Cerebellar nuclear complex (tissue), 1 donor: ENCODE results near the gene TRAPPC2L.

Experiments
- DNase-seq, 2 experiments: peaks; one replicate each; lab custom pipeline; 2025; lab: John Stamatoyannopoulos, UW

Gene TRAPPC2L

DNA sequence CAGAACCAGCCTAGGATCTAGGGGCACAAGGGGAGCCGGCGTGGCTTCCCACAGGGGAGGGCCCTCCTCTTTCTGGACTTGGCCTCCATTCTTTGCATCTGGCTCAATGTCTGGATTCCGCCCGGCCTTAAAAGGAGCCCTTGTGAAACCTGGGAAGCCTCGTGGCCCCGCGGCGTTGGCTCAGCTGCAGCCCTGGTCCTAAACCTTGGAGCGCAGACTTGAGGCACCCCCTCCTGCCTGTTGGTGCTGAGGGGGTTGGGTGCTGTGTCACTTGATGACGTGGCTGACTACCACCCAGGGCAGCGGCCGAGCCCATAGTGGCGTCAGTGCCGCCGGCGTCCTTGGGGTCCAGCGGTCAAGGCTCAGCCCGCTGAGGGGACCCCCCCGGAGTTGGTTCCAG lies 4.4 kb downstream of the TRAPPC2L start:
- DNase-seq, result no peak

DNA sequence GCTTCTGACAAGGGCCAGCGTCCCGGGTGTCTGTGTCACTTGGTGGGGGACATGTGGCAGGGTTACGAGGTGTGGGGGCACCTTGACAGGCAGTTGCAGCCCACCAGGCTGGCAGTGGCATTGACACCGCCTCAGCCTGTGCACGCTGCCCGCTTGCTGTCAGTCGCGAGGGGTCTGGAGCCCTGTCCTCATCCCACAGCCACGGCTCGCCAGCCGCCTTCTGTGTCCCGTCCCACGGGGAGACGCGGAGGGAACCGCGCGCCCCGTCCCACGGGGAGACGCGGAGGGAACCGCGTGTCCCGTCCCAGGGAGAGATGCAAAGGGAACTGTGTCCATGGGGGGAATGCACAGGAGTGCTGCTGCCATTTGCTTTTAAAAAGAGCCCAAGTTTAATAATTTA lies 6.0 kb downstream of the TRAPPC2L start:
- no peak for DNase-seq

DNA sequence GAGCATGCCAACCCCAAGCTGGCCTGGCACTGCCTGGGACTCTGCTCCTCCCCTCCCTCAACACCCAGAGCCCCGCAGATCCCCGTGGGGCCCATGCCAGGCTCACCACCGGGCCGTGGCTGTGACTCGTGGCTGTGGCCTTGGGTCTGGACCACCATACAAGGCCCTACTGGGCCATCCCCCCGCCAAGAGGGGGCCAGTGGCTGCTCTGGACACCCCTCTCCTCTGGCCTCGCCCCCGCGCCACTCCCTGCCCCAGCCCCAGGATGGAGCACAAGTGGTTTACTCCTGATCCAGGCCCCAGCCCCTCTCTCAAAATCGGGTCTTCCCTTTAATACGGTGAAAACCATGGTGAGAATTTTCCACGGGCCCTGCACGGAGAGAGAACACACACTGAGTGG lies 6.5 kb downstream of the TRAPPC2L start:
- no peak for DNase-seq

DNA sequence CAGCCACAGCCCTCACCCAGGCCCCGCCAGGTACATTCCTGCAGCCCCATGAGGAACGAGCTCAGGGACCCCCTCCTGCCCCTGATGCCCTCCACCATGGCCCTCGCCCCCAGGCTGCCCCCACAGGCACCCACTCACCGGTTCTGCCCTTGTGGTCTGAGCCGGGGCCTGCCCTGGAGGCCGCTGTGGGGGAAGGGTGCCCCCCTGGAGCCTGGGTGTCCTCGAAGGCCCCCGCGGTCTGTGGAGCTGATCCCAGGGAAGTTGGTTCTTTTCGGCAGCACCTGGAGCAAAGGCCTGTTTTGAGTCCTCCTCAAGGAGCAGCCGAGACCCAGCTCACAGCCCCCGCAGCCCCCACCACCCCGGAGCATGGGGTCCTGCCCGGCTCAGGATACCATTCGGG lies 7.2 kb downstream of the TRAPPC2L start:
- DNase-seq, result no peak

DNA sequence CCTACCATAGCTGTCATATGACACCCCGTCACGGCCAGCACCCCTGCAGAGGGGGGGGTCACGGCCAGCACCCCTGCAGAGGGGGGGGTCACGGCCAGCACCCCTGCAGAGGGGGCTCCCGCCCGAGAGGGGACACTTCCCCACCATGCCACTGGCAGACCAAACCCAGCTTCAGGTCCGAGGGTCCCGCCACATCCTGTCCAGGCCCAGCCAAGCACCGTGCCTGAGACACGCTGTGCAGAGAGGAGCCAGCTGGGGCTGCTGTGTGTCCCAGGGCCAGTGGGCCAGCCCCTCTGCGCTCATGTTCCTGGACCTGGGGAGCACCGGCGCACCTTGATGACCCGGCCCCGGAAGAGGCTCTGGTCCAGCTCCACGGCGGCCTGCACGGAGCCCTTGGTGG lies 7.6 kb downstream of the TRAPPC2L start:
- DNase-seq, result no peak

DNA sequence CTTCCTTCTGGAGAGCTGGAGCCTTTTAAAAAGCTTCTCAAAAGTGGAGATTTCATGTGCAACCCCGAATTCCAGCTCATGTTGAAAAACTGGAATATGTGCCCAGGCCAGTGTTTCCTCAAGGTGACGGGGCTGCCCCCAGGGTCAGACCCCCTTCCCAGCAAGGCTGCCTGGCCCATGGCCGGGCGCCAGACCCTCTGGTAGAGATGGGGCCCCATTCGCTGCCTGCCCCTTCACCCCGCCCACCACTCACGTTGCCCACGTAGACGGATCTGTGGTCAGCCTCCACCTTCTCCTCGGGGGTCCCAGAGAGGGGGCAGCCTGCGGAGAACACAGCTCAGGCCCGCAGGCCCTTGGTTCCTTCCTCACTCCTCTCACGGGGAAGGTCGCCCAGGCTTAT lies 8.4 kb downstream of the TRAPPC2L start:
- no peak for DNase-seq

DNA sequence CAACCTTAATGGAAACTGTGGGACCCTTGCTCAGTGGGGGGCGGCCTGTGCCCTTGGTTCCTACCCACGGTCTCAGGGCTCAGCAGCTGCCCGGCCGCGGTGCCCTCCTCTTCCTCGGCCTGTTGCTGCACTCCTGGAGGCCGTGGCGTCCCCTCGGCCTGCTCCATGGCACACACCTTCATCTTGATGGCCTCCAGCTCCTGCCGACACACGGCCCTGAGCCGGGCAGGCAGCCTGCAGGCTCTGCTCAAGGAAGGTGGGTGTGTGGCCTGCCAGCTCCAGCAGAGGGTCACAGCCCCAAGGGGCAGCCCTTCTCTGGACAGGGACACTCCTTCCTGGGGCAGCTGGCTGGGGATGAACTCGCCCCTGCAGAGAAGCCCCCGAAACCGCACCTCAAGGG lies 8.8 kb downstream of the TRAPPC2L start:
- DNase-seq, result no peak

DNA sequence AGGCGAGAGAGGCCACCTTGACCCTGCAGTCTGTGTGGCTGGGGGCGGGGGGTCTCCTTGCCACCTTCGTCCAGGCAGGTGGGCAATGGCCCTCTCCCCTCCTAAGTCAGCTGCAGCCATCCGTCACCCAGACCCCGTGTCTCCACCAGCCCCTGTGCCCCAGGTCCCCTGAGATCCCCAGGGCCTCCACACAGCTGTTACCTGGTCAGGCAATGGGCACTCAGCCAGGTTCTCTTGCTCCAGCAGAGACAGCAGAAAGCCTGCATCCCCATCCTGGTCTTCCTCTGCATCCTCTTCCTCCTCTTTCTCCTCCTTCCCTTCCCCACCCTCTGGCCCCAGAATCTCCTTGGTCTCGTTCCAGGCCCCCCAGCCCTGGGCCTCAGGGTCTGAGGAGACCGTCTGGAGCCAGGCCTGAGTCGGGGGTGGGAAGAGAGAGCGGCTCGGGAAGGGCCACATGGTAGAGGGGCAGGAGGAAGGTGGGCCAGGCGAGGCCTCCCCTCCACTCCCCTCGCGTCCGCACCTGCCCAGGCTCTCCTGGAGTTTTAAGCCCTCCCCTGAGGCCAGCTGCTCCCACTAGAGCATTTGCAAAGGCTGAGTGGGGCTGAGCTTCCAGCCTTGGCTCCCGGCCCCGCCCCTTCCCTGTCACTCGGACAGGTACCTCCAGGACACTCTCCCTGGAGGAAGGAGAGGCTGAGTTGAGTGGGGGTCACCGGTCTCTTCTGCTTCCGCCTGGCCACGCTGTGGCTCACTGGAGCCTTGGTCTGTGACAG lies 9.4 kb downstream of the TRAPPC2L start, which contains the start of gene PABPN1L:
TSS of gene PABPN1L (minus strand) at position 510 of the 770 bp plus-strand sequence. CDS start at position 456, 54 bp downstream.
- no peak for DNase-seq

DNA sequence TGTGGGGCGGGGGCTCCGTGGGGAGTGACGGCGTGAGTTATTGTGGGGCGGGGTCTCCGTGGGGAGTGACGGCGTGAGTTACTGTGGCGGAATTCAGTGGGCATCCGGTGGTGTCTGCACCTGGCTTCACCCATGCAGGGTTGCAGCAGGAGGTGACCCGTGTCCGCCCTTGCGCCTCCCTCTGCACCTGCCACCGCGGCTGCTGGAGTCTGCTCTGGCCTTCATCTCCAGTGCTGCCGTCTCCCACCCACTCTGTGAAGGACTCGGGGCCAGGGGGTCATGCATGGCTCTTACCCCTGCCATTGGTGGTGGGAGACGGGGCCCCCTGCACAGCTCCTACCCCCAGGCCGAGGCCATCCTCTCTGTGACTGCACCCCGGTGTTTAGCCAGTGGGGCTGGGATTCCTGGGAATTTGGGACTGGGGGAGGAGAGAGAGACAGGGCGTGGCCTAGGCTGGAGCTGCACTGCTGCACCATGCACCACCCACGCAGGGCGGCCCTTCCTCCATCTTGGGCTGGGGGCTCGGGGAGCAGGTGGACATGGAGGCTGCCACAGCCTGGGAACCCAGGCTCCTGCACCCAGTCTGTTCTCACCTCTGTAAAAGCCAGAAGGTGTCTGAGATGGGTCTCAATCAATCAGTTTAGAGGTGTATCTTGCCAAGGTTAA lies 10.8 kb downstream of the TRAPPC2L start:
- DNase-seq, result no peak

DNA sequence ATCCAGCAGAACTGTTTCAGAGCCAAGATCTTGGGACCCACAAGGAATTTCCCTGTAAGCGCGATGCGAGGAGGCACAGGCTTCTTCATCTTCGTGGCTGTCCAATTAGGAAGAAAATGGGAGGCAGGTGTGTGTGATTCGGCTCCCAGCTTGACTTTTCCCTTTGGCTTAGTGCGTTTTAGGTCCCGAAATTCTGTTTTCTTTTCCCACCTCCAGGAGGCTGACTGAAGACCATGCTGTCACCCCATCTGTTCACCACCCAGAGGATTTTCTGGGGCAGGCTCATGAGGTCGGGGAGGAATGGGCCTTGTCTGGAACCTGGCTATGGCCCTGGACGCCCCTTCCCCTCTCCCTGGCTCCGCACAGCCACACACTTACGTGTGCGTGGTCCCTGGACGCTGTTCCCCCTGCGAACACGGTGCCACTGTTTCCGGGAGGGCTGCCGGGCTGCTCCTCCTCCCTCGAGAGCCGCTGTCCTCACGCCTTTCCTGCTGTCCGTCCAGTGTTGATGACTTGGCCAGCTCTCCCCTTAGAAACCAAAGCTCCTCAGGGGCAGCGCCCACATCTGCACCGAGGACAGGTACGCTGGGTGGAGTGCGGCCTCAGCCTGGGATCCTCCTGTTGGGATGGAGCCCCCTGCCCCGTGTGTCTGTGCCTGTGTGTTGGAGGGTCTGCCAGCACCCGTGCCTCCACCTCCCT lies 12.2 kb downstream of the TRAPPC2L start:
- DNase-seq, result peak in 1 of 2 experiments; percentile 63

DNA sequence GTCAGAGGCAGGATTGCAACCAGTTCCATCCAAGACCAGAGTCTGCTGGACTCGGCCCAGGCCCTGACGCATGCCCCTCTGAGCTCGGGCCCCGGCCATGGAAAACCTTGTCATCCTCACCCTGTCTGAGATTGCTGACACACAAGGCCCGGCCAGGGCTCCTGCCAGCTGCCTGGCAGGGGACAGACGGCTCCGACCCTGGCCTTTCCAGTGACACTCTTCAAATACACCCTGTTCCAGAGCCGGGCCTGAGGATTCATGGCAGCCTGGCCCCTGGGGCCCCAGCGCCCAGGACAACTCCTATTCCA lies 12.7 kb downstream of the TRAPPC2L start:
- no peak for DNase-seq

DNA sequence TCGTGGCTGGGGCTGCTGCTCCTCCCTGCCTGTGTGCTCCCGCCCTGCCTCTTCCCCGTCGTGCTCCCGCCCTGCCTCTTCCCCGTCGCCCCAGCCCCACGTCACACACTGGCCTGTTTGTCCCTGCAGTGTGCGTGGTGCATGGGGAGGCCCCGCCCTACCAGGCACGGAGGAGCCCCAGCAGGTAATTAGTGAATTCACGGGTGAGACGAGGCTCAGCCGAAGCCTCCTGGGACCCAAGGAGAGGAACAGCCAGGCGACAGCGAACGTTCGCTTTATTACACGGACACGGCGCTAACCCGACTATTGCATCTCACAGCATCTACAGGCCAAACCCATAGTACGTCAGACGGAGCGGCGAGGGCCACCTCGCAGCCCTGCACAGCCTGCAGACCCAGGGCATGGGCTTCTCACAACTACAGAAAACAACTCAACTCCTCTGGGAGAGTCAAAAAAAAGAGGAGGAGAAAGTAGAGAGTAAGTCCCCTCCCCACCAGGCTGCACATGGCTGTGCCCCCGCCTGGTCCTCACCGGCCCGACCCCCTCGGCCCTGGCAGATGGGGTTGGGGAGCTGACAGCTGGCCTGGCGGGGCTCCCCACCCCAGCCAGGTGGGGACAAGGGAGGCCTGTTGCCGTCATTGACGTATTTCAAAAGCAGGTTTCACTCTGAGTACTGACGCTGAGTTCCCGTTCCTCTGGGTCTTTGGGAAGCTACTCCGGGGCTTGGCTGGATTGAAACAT lies 13.9 kb downstream of the TRAPPC2L start:
- no peak for DNase-seq

DNA sequence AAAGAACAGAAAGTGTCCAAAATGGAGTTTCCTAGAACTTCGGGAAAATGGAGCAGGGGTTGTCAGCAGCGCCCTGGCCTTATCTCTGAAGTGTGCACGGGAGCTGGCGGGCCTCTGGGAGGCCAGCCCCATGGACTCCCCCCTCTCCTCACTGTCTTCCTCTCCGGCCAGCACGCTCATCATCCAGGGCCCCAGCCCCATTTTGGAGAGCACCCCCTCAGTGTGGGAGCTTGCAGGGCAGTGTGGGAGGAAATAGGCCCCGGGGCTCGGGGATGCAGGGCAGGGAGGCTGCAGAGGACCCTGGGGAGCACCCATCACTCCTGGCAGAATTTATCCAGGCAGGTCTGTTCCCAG lies 14.4 kb downstream of the TRAPPC2L start:
- DNase-seq, result no peak

DNA sequence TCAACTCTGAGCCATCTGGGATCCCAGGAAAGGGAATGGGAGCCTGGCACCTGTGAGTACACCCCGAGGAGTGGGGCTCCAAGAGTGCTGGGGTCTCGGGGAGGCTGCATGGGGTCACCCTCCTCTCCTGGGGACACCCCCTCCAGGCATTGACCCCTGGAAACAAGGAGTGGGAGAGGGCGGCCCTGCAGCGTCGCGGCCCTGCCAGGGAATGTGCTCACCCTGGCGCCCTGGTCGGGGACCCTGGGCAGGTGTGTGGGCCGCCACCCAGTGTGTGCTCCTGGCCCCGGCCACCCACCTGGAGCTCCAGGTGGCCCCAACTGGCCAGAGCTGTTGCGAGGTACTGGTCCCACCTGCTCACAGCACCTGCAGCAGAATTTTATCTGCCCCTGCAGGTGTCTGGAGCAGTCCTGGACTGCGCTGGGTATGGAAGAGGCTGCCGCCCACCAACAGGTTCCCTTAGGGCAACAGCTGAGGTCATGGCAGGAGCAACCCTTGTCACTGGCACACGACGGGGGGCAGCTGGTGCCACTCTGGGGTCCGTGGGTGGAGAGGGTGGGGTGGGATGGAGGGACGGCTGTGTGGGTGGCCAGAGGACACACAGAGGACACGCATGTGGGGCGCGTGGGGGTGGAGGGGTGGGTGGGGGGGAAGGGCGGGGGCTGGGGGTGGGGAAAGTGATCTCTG lies 14.9 kb downstream of the TRAPPC2L start:
- no peak for DNase-seq

DNA sequence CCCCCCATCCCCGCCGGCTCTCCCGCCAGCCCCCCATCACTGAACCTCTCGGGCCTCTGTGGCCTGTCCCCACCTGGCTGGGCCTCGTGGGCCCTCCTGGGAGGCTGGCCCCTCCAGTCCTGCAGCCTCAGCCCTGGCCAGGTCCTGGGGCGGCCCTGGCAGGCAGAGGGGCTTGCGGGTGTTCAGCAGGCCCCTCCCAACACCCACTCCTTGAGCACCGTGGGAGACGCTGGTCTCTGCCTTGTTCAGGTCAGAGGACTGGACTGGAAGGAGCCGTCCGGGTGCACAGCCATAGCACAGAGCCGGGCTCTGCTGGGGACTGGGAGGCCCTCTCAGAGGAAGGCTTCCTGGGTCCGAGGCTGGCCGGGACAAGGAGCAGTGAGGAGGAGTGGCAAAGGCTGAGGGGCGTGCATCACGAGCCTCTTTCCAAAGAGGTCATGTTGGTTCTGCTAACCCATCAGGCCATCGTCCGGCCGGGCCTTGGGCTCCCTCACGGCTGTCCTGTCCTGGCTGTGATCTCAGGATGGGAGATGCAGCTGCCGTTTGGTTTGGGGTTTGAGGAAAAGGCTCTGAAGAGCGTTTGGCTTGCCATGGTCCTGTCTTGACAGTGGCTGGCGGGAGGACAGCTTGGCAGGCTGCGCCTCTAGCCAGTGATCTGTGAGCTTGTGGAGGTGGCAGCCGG lies 15.9 kb downstream of the TRAPPC2L start:
- DNase-seq, result no peak

DNA sequence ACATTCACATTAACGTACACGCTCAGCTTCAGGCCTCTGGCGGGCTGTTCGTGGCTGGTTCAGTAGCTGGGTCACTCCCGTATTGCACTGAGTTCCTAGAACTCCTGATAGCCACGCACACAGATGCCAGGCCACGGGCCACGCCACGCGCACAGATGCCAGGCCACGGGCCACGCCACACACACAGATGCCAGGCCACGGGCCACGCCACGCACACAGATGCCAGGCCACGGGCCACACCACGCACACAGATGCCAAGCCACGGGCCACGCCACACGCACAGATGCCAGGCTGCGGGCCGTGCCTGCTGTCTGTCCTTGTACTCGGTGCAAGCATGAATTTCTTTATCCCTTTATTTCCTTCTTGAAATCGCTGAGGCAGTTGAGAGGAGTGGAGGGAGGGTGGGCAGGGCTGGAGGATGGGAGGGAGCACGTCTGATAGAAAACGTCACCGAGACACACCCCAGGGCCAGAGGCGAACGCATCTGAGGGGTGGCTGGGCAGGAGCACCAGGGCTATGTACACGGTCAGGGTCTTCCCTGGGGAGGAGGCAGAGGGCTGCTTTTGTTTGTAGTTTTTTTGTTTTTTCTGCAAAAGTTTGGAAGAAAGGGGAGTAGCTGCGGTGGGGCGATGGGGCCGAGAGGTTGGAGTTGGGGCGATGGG lies 18.1 kb downstream of the TRAPPC2L start:
- DNase-seq, result no peak

DNA sequence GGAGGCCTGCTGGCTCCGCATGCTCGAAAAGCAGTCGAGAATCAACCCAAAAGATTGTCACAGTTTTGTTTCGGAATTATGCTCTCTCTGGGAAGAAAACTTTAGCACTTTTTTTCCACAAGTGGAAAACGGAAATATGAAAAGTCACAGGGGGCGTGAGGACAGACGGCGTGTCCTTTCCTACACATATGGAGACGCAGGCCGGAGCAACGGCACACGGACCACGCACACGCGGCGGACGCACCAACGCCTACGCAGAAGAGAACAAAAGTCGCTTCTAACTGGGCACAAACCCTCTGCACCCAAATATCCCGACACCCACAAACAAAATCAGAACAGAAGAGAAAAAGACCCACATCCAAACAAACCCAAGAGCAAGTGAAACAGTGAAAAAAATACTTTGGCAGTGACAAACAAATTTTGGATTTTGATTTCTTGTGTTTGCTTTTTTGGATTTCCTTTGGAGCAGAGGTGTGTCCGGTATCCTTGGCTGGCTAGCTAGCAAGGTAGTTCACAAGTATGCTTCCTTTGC lies 18.8 kb downstream of the TRAPPC2L start:
- DNase-seq, result no peak

DNA sequence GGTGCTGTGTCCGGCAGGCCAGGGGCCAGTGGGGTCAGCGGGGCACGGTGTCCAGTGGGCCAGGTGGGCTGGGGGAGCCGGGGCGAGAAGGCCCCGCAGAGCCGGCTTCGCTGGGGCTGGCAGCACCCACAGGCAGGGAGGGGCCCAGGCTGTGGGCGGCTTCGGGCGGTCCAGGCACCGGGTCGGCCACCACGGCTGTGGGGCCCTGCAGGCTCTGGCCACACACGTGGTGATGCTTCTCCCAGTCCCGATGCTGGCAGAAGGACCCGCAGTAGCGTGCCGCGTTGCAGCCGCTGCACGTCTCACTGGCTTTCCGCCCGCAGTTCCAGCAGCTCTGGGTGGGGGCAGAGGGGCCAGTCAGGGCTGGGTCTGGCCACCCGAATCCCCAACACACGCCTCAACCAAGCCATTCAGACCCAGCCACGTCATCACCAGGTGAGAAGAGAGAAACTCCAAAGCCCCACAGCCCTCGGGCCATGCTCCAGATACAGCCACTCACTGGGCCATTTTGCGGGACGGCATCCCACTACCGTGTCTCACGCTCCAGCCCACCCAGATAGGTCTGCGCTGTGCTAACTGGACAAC lies 20.1 kb downstream of the TRAPPC2L start:
- no peak for DNase-seq

DNA sequence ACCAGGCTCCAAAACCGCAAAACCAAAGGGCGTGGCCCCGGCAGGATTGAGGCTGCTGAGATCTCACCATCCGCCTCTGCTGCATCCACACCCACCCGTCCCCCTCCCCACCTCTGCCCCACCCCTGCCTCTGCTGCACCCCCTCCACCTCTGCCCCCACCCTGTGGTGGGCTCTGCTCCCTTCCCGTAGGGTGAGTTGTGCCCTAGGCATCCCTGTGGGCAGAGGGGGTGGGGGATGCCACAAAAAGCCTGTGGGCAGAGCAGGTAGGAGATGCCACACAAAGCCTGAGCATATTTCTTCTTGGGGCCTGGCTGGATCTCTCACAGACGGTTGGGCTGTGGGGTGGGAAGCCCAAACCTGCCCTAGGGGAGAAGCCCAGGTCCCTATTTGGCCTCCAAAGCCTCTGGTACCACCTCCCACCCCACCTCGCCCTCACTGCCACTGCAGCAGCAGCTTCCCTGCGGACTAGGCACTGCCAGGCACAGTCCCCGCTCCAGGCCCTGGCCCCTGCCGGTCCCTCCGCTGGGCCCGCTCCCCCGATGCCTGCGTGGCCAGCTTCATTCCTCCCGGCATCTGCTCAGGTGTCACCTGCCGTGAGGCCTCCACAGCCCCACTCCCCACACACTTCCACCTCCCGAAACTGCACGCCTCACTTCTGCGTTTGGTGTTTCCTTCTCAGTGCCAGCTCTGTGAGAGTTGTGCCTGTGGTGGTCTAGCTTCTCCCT lies 20.8 kb downstream of the TRAPPC2L start:
- DNase-seq, result no peak

DNA sequence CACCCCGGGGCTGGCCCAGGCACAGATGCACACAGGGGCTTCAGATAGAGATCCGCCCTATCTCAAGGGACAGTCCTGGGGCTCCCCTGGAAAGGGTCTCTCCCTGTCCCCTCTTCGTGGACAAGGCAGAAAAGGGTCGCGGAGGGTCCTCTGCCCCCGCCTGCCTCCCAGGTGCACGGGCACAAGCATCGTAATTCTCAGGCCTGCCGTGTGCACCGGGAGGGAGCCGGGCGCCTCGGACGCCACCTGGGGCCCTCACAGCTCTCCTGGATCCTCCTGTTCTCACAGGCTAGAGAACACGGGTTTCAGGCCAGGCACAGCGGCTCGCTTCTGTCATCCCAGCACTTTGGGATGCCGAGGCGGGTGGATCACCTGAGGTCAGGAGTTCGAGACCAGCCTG lies 21.4 kb downstream of the TRAPPC2L start:
- DNase-seq, result no peak
